Bone marrow (tissue), 2 donors: Measurements from ENCODE around the gene LRRC27.
"Not testable (repeated sequence)": the region's sequence is repeated elsewhere in the genome, so short reads cannot be mapped to it uniquely, and the experiment has no call there.

ENCODE experiments used
- DNase-seq, 2 donors: peaks; one replicate each; lab custom pipeline; 2025; lab: John Stamatoyannopoulos, UW

LRRC27 gene

DNA sequence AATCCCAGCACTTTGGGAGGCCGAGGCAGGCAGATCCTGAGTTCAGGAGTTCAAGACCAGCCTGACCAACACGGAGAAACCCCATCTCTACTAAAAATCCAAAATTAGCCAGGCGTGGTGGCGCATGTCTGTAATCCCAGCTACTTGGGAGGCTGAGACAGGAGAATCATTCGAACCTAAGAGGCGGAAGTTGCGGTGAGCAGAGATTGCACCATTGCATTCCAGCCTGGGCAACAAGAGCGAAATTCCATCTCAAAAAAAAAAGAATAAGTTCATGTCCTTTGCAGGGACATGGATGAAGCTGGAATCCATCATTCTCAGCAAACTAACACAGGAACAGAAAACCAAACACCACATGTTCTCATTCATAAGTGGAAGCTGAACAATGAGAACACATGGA lies 17.1 kb upstream of the LRRC27 start:
- DNase-seq, result not testable (repeated sequence)

DNA sequence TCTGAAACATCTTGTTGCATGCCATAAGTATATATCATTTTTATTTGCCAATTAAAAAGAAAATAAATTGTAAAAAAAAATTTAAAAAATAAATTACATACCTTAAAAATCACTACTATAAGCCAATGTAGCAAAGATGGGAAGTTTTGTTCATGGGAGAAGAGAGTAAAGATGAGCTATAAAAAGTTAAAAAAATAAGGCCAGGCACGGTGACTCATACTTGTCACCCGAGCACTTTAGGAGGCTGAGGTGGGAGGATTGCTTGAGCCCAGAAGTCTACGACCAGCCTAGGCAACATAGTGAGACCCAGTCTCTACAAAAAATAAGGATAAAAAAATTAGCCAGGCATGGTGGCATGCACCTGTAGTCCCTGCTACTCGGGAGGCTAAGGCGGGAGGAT lies 15.9 kb upstream of the LRRC27 start:
- DNase-seq, result no peak

DNA sequence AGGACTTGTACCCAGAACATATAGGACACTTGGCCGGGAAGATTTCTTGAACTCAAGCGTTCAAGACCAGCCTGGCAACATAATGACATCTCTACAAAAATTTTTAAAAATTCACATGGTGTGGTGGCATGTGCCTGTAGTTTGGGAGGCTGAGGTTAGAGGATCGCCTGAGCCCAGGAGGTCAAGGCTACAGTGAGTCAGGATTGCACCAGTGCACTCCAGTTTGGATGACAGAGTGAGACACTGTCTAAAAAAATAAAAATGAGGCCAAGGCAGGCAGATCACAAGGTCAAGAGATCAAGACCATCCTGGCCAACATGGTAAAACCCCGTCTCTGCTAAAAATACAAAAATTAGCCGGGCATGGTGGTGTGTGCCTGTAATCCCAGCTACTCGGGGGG lies 14.5 kb upstream of the LRRC27 start:
- DNase-seq, result not testable (repeated sequence)

DNA sequence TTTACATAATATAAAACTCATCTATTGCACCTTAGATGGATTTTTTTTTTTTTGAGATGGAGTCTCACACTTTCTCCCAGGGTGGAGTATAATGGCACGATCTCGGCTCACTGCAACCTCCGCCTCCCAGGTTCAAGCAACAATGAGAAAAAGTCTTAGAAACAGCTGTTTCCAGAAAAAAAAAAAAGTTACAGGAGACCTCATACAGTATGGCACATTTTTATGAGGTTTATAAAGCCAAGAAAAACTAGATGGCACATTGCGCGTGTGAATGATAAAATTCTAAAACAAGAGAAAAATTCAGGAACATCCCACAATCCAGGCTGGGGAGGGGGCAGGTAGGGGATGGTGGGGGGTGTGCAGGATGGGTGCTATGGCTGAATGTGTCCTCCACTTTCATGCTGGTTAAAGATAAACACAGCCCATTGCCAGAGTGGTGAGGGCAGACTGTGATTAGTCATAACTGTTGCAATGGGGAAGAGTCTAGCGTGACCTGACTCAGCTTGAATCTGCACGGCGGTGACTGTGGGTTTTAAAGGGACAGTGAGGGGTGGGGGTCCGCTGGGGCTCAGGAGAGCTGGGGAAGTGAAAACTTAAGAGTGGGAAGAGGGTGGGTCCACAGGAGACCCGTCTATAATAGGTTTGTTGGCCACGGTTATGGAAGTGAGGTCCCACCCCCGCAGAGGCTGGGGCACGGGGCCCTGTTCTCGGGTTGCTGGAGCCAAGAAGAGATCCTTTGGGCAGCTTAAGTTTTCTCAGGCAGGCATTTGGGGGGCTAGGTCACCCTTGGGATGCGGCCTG lies 11.9 kb upstream of the LRRC27 start:
- DNase-seq, result peak; percentile 61 to 75

DNA sequence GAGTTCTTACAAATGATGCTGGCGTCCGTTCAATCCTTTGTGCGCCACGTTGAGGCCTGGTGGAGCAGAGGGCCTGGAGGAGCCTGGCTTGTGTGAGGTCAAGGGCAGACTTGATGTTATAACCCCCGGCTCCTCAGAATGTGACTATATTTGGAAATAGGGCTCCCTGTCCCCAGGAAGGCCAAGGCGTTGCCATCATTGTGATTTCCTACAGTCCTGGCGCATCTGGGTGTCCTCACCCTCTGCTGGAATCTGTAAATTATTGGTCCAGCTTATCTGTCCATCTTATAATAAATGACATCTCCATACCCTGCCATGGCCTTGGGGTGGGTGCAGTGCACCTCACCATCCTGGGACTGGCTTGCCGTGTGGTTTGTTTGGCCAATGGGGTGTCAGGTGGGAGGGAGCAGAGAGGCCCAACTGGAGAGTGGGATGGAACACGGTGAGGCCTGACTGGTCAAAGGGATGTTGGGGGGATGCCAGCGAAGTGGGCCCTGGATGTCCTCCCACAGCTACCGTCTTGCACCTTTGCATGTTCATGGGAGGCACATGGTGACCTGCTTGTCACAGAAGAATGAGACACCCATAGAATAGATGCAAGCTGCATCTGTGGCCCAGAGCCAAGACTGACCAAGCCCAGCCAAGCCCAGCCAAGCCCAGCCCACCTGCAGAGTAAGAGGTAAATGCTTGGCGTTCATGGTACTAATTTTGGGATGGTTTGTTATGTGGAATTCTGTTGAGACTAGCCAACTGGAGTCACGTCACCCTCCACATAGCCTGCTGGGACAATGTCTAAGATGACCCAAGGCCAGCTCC lies 11.1 kb upstream of the LRRC27 start:
- DNase-seq, result no peak

DNA sequence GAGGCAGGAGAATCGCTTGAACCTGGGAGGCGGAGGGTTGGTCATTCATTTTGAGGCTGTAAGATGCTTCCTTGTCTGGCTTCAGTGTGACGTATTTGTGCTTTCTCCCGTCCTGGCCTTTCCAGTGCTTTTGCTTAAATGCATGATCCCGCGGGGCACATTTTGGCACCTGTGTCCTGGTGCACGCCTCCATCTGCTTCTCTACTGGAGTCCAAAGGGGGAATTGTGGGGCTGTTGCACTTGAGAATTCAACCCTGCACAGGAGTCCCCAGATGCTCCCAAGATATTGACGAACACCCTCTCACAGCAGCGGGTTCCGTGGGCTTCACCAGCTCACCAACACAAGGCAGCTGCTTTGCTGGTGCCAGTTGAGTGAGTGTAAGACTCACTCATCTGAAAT lies 10.3 kb upstream of the LRRC27 start:
- no peak for DNase-seq

DNA sequence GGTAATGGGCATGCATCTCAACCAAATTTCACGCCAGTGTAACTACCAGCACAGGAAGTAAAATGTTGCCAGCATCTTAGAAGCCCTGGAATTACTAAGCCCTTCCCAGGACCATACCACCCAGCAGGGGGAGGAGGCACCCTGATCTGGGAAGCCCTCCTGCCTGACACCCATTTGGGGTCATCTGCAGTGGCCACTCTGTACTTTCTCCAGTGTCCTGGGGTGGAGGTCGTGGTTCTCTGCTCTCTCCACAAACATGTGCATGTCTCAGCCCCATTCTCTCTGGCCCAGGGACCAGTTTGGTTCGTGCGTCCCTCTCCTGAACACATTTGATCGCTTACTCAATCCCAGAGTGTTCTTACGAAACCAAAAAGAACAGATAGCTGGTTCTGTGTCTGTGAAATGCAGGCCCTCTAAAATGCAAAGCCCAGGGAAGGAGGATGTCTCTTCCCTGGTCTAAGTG lies 9.4 kb upstream of the LRRC27 start:
- DNase-seq, result no peak

DNA sequence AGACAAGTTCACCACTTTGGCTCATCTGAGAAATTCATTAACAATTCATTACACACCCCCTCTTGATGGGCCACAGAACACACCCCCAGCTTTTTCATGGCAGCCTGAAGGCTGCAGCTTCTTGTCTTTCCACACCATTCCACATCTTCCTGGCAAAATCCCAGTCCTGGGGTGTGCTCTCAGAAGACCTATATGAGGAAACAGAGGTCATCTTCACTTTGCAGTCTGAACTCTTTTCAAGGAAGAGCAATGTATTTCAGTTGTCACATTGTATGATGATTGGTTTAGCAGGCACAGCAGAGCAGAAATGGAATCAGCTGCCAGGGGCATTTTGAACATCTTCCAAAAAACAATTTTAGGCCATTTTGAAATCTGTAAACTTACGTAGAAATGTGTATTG lies 7.8 kb upstream of the LRRC27 start:
- no peak for DNase-seq

DNA sequence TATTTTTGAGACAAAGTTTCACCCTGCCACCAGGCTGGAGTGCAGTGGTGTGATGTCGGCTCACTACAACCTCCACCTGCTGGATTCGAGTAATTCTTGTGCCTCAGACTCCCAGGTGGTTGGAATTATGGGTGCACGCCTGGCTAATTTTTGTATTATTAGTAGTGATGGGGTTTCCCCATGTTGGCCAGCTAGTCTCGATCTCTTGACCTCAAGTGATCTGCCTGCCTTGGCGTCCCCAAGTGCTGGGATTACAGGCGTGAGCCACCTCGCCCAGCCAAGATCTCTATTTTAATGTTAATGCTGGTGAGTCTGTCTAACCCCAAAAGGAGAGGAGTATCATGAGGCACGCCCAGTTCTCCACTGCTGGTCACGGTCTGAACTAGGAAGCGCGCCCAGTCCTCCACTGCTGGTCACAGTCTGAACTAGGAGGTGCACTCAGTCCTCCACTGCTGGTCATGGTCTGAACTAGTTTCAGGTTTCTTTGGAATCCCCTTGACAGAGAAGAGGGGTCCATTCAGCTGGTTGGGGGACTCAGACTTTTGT lies 5.6 kb upstream of the LRRC27 start:
- no peak for DNase-seq

DNA sequence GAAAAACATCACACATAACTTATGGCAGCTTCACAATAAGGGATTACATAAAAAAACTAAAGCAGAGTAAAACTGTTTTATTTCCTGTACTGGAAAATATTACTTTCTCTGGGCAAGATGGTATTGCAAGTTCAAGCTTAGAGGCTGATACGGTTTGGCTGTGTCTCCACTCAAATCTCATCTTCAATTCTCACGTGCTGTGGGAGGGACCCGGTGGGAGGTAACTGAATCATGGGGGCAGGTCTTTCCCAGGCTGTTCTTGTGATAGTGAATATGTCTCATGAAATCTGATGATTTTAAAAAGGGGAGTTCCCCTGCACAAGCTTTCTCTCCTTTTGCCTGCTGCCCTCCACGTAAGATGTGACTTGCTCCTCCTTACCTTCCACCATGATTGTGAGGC lies 5.1 kb upstream of the LRRC27 start:
- DNase-seq, result no peak

DNA sequence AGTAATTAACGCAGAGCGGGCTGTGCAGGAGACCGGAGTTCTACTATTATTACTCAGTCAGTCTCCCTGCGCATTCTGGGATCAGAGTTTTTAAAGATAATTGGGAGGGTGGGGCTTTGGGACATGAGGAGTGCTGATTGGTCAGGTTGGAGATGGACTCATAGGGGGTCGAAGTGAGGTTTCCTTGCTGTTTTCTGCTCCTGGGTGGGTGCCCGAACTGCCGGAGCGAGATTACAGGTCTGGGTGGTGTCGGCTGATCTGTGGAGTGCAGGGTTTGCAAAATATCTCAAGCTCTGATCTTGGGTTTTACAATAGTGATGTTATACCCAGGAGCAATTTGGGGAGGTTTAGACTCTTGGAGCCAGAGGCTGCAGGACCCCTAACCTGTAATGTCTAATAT lies 3.9 kb upstream of the LRRC27 start:
- no peak for DNase-seq

DNA sequence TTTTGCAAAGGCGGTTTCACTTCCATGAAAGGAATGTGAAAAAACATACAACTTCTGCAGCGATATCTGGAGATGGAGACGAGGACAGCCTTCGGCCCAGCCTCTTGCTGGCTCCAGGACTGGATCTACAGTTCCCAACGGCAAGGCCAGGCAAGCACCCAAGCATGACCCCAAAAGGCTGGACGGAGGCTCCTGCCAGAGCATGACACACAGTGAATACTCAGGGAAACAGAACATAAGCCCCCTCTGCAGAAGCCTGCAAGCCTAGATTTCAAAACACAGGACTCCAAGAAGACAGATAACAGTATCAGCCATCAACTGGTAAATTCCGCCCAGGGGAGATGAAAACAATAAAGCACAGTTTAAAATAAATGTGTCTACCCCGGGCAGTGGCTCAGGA lies 3.3 kb upstream of the LRRC27 start:
- DNase-seq, result no peak

DNA sequence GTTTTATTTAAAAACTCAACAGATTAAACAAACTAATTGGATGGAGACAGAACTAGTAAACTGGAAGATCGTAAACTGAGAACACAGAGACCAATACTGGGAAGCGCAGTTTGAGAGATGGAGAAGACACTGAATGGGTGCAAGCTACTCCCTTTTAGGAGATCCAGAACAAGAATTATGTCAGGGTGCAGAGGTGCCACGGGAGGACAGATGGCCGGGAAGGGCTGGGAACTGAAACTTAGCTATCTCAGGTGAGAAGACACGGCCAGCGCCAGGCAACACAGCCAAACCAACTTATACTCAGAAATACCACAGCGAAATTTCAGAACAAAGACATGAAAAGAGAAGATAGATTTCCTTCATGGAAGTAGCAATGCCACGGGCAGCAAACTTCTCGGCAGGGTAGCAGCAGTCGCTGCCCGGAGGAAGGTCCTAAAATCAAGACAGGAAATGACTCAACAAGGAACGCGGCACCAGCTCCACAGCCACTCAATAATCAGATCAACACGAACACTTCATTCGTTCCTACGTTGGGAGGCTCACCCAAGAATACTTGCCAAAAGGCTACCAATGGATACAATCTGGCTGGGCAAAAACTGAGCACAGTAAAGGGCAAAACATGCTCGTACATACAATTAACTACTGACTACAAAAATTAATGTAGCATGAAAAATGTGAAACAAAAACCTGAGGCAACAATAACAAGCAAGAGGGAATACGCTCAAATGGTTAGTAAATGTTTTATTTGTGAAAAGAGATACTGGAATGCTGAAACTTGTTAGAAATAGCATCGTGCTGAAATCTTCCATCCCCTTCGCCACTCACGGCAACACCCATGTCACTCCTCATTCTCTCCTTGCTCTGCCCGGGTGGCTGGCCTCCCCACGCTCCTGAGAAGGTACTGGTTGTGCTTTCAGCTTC lies 2.2 kb upstream of the LRRC27 start:
- DNase-seq, result peak in 1 of 2 donors; percentile 22

DNA sequence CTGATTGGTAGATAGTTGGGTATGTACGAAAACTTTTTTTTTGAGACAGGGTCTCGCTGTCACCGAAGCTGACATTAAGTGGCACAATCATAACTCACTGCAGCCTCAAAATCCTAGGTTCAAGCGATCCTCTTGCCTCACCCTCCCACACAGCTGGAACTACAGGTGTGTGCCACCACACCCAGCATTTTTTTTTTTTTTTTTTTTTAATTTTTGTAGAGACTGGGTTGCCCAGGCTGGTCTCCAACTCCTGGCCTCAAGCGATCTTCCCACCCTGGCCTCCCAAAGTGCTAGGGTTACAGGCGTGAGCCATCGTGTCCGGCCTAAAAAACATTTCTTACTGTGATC lies 1.5 kb upstream of the LRRC27 start:
- DNase-seq, result no peak

DNA sequence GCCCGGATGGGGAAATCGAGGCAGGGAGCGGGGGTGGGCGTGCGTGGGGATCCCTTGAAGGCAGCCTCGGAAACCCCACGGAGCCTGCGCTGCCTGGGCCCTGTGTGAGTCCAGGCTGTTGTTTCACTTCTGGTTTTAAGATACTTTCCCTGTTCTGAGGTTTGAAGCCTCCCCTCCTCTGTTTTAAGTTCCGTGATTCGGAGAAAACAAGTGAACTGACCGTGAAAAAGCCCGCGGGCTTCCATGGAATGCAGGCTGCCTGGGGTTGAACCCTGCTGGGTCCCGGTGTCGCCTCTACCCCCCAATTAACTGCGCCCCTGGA lies 401 bp downstream of the LRRC27 start:
- peak; percentile 10 to 58 for DNase-seq

DNA sequence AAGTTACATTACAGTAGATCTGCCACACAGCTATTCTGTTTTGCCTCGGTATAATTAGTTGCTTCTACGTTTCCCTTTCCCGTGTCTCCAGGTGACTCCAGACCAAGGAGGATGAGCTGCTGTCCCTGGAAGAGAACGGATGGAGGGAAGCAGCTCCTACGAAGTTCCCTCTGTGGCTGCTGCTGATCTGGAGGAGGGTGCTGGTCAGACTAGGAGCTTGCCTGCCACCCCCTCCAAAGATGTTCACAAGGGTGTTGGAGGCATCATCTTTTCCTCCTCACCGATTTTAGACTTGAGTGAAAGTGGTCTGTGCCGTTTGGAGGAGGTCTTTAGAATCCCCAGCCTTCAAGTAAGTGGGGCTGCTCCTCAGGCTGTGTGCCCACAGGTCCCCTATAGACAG lies 1.4 kb downstream of the LRRC27 start:
- no peak for DNase-seq

DNA sequence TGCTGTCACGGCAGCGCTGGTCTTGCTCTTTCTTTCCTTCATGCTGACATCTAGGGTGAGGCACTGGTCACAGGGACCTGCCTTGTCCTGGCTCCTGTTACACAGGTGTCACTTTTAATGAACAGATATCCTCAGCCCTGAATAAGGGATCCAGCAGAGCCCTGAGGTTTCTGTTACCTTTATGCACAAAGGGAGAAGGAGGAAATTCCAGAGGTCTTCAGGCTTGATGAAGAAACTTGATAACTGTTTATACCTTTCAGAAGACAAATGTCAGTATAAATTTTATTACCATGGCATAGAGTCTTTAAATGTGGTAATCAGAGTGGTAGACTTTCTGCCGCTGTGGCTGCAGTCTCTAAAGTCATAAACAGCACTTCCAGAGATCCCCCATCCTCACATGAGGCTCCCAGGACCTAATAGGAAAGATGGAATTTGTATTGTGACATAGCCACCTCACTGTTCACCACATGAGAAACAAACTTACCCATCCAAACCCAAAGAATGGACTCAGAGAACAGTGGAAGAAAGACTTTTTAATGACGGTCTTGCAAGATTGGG lies 2.7 kb downstream of the LRRC27 start:
- DNase-seq, result no peak

DNA sequence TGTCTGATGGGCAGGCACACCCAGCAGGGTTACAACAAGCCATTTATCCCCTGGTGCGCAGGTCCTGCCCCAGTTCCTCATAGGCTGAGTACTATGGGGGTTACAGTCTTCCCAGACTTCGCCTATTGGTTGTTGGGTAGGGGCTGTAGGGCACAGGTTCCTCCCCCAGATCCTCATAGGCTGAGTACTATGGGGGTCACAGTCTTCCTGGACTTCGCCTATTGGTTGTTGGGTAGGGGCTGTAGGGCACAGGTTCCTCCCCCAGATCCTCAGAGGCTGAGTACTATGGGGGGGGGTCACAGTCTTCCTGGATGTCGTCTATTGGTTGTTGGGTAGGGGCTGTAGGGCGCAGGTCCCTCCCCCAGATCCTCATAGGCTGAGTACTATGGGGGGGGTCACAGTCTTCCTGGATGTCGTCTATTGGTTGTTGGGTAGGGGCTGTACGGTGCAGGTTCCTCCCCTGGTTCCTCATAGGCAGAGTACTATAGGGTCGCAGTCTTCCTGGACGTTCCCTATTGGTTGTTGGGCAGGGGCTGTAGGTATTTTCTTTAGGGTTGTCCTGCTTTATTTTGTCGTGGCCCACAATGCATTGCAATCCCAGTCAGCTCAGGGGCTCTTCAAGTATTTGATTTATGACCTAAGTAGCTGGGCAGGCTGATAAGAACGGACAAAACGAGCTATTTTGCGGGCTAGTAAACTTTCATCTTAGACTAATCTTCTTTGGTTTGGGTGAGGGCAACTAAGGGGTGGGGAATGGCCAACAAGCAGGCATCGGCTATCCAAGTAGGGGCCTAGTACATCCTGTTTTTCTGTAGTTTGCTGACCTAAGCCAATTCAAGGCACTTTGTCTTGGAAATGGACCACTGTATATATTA lies 3.4 kb downstream of the LRRC27 start:
- DNase-seq, result peak in 1 of 2 donors; percentile 100

DNA sequence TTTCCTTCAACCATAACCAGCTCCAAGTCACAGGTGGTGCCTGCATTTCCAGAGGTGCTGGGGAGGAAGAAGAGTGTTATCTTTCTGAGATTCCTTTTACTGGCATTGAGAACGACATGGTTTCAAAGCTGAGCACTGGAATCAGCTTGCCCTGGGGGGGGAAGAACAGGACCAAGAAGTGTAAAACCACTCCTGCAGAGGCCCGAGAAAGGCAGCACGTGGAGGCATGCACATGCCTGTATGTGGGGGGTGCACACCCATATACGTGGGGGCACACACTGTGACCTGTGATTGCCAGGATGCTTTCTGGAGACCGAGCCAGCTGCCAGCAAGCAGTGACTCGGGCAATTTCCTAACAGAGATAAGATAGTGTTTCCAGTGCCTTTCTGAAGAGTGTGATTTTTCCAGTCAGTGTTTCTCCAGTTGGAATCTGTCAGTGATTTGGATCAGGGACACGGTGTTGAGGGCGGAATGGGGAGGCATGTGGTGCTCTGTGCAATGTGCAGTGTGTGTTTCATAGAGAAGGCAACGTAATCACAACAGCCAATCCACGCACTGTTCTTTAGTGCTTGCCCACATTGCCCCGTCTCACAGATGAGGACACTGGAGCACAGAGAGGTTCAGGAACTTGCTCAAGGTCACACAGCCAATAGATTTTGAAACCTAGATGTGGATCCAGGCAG lies 4.2 kb downstream of the LRRC27 start:
- DNase-seq, result no peak

DNA sequence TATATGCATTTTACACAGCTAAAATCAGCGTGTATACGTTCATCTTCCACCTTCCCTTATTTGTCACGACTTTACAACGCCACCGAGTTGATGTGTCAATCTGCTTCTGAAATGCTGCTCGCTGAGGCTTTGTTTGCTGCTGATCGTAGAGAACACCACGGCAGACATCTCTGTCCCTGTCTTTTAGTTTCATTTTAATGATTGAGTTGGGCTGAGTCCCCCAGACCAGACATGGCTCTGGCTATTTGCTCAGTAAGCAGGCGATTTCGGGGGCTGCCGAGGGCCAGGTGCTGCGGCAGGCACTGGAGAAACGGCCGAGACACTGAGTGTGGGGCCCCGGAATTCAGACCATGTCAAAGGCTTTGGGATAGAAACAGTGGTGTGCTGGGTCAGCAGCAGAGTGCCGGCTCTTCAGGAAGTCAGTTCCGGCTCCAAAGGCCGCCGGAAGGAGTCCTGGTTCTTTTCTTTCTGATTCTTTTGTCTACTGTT lies 5.0 kb downstream of the LRRC27 start:
- no peak for DNase-seq
